Left lung (tissue), 10 donors: Measurements from ENCODE around the gene ETV1. TPM values are rescaled to one million over a fixed set of nuclear protein-coding genes. Genes with fewer than 3 reads are reported as not detected.

ENCODE experiments used
- ATAC-seq: fragments of 200-7000 bp; cut with Tn5 transposase; one replicate; pipeline ENCODE4 v1.9.1; 2020; ENCODE audit warnings: moderate library complexity
- DNase-seq, 4 donors: peaks; one replicate each; pipeline ENCODE4 v3.0.0-alpha.2; 2013 to 2020
- H3K27ac ChIP-seq, 2 donors: fragments of 200-600 bp; sonication (generic) in 1 of 2; one replicate each; pipeline versions ENCODE4 v1.5.0 to v1.8.0; 2020 to 2021
- H3K27me3 ChIP-seq, 2 donors: fragments of 200-600 bp; sonication (generic) in 1 of 2; one replicate each; pipeline versions ENCODE4 v1.5.0 to v1.8.0; 2020 to 2021
- H3K36me3 ChIP-seq, 2 donors: fragments of 200-600 bp; sonication (generic) in 1 of 2; one replicate each; pipeline versions ENCODE4 v1.5.0 to v1.8.0; 2020 to 2021
- H3K4me1 ChIP-seq, 2 donors: fragments of 200-600 bp; one replicate each; pipeline ENCODE4 v1.8.0; 2021
- H3K4me3 ChIP-seq, 2 donors: fragments of 200-600 bp; sonication (generic) in 1 of 2; one replicate each; pipeline versions ENCODE4 v1.5.0 to v1.8.0; 2020 to 2021; ENCODE audit warnings: mild to moderate bottlenecking in 1 of 2
- H3K9me3 ChIP-seq, 2 donors: fragments of 200-600 bp; sonication (generic) in 1 of 2; one replicate each; pipeline versions ENCODE4 v1.5.0 to v1.8.0; 2020 to 2021
- intact Hi-C, 2 donors: fragments of 100-400 bp; cut with DNase I; formaldehyde crosslinking; loops; one replicate each; pipeline versions ENCODE4 v1.11.2 to v1.14.2; 2022
- polyA plus RNA-seq, 6 donors: library from polyadenylated mRNA; unstranded; fragments of 120-200 nt; gene quantifications; one replicate each; pipeline ENCODE4 v1.2.1, GENCODE V29; 2013; ENCODE audit not compliant: insufficient read length in 6 of 6
- total RNA-seq, 2 donors: library from RNA; stranded (reverse); fragmentation: NEBNext Ultra II Directional; extraction: Animal tissue kit (Norgen Biotek cat#: 25700); gene quantifications; one replicate each; pipeline ENCODE4 v1.2.1, GENCODE V29; 2021
- TF ChIP-seq, protein P1 (sequence below), 2 donors: fragments of 200-600 bp; sonication (generic) in 1 of 2; IDR thresholded peaks; one replicate each; pipeline versions ENCODE4 v1.5.0 to v1.8.0; 2021; ENCODE audit warnings: antibody characterized with exemption in 2 of 2
- donor health status: DM: no; HTN: yes; CAD: no.
- donor health status: DM: no; HTN: no; CAD: no.

The ETV1 gene
- total and polyA plus RNA-seq, 8 donors: 55.3 to 134 (median 72.5) TPM

- no peaks in the 10 kb centered on the region for H3K9me3 ChIP-seq
- no peak for ATAC-seq
- H3K4me3 ChIP-seq: no peak overlapping the region
- no peaks in the 10 kb centered on the region for H3K36me3 ChIP-seq
- no peak for DNase-seq
- no peaks in the 10 kb centered on the region for H3K27me3 ChIP-seq
- no peaks in the 10 kb centered on the region for H3K4me1 ChIP-seq
- intact Hi-C loops: no loop called here
- TF ChIP-seq, protein P1, sequence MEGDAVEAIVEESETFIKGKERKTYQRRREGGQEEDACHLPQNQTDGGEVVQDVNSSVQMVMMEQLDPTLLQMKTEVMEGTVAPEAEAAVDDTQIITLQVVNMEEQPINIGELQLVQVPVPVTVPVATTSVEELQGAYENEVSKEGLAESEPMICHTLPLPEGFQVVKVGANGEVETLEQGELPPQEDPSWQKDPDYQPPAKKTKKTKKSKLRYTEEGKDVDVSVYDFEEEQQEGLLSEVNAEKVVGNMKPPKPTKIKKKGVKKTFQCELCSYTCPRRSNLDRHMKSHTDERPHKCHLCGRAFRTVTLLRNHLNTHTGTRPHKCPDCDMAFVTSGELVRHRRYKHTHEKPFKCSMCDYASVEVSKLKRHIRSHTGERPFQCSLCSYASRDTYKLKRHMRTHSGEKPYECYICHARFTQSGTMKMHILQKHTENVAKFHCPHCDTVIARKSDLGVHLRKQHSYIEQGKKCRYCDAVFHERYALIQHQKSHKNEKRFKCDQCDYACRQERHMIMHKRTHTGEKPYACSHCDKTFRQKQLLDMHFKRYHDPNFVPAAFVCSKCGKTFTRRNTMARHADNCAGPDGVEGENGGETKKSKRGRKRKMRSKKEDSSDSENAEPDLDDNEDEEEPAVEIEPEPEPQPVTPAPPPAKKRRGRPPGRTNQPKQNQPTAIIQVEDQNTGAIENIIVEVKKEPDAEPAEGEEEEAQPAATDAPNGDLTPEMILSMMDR (IDR thresholded peaks at IDR 0.05): no peak
- no peak overlapping the region for H3K27ac ChIP-seq
Measured at GRCh38 chr7:13894377-13894776, 95.1 kb downstream of the ETV1 start.

DNA sequence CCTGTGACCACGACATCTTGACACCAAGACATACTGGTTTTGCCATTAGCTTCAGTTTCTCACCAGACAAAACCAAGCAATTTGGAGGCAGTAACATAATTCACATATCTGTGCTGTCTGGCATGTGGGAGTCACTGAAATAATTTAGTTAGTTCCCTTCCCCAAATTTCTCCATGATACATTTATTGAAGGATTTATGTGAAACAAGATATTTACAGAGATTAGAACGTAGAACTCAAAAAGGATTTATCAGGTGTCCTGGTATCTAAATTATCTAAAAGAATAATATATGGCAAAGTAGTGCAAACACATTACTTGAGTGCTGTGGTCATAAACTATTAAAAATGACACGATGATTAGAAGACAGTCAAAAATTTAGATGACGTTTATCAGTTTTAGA lies 98.7 kb downstream of the ETV1 start:
- Histone ChIP-seq H3K4me3 (no peak overlapping the region), H3K27ac (no peak overlapping the region), H3K27me3 (no peaks in the 10 kb centered on the region), H3K36me3 (no peaks in the 10 kb centered on the region), H3K4me1 (no peaks in the 10 kb centered on the region), H3K9me3 (no peaks in the 10 kb centered on the region)
- ATAC-seq (no peak), DNase-seq (no peak)
- intact Hi-C loops: no loop called here
- TF ChIP-seq, protein P1 (IDR thresholded peaks at IDR 0.05): no peak

- Histone ChIP-seq H3K4me3 (no peak overlapping the region), H3K36me3 (no peaks in the 10 kb centered on the region), H3K4me1 (no peaks in the 10 kb centered on the region), H3K9me3 (no peaks in the 10 kb centered on the region), H3K27me3 (no peaks in the 10 kb centered on the region), H3K27ac (no peak overlapping the region)
- no peak for ATAC-seq
- DNase-seq: peak in 1 of 4 donors; percentile 20
- TF ChIP-seq, protein P1 (IDR thresholded peaks at IDR 0.05): no peak
- intact Hi-C loops: no loop called here
Measured at GRCh38 chr7:13886356-13886755, 103.1 kb downstream of the ETV1 start.

- intact Hi-C loops: no loop called here
- TF ChIP-seq, protein P1 (IDR thresholded peaks at IDR 0.05): no peak
Measured at GRCh38 chr7:13882051-13882450, 107.4 kb downstream of the ETV1 start.

GRCh38 chr7:13880789-13881188 lies 108.7 kb downstream of the ETV1 start:
- no peak overlapping the region for H3K4me3 ChIP-seq
- TF ChIP-seq, protein P1 (IDR thresholded peaks at IDR 0.05): no peak
- no peak for DNase-seq
- no peak overlapping the region for H3K27ac ChIP-seq
- no peaks in the 10 kb centered on the region for H3K9me3 ChIP-seq
- H3K27me3 ChIP-seq: no peaks in the 10 kb centered on the region
- no peak for ATAC-seq
- no peaks in the 10 kb centered on the region for H3K4me1 ChIP-seq
- intact Hi-C loops: no loop called here
- no peaks in the 10 kb centered on the region for H3K36me3 ChIP-seq

More at GRCh38 chr7:13882051-13882450, 107.4 kb downstream of the ETV1 start:
- Histone ChIP-seq H3K4me1 (no peaks in the 10 kb centered on the region), H3K36me3 (no peaks in the 10 kb centered on the region), H3K27ac (no peak overlapping the region), H3K9me3 (no peaks in the 10 kb centered on the region), H3K4me3 (no peak overlapping the region), H3K27me3 (no peaks in the 10 kb centered on the region)
- ATAC-seq (no peak), DNase-seq (no peak)
